B cell (primary cell): ENCODE results near the gene NFU1. TPM values are rescaled to one million over a fixed set of nuclear protein-coding genes. Genes with fewer than 3 reads are reported as not detected.

ENCODE experiments used
- ATAC-seq: fragments of 200-7000 bp; cut with Tn5 transposase; one replicate; pipeline ENCODE4 v1.10.0; 2021; ENCODE audit warnings: low read depth, mild to moderate bottlenecking, moderate number of reproducible peaks, moderate library complexity
- CTCF ChIA-PET: fragments of 350-600 bp; sonication (Branson Sonifier 250); formaldehyde crosslinking; loops from one replicate; lab custom pipeline; 2021; ENCODE audit warnings: antibody characterized with exemption, inconsistent platforms; lab: Charles Lee
- POLR2A ChIA-PET: fragments of 350-600 bp; sonication (Branson Sonifier 250); formaldehyde crosslinking; loops from one replicate; lab custom pipeline; 2021; ENCODE audit warnings: antibody characterized with exemption; lab: Charles Lee
- DNase-seq: peaks from one replicate; pipeline ENCODE4 v3.0.0; 2013
- H2AFZ ChIP-seq: 2 replicates; pipeline ENCODE4 v1.6.1; 2012; ENCODE audit warnings: mild to moderate bottlenecking, low read depth, low read length; ENCODE audit not compliant: insufficient read depth, poor library complexity, severe bottlenecking
- H3K27ac ChIP-seq, 2 donors: 1 replicate in 1 of 2; 2 replicates in 1 of 2; pipeline ENCODE4 v1.5.1; 2012 to 2013; ENCODE audit warnings: low read length in 2 of 2, mild to moderate bottlenecking in 2 of 2, moderate library complexity in 1 of 2
- H3K27me3 ChIP-seq, 4 experiments: fragments of 200-600 bp in 1 of 4; sonication (generic) in 1 of 4; replicated peaks in 1 of 4; 1 replicate in 2 of 4; 2 replicates in 2 of 4; pipeline versions ENCODE4 v1.6.1 to v1.7.0; 2013 to 2016; ENCODE audit warnings: low read length in 3 of 4, mild to moderate bottlenecking in 2 of 4, mixed read lengths in 1 of 4, moderate library complexity in 1 of 4; ENCODE audit not compliant: insufficient read depth in 4 of 4, control insufficient read depth in 3 of 4; ENCODE audit errors: control extremely low read depth in 1 of 4
- H3K36me3 ChIP-seq, 2 experiments: replicated peaks in 1 of 2; 1 replicate in 1 of 2; 2 replicates in 1 of 2; pipeline versions ENCODE4 v1.6.1 to v1.7.1; 2013; ENCODE audit warnings: low read length in 1 of 2; ENCODE audit not compliant: insufficient read depth in 2 of 2, control insufficient read depth in 1 of 2; ENCODE audit errors: control extremely low read depth in 1 of 2, extremely low read depth in 1 of 2
- H3K4me1 ChIP-seq, 2 donors: fragments of 200-600 bp in 1 of 2; sonication (generic) in 1 of 2; 1 replicate in 1 of 2; 2 replicates in 1 of 2; pipeline versions ENCODE4 v1.5.1 to v1.6.1; 2013 to 2017; ENCODE audit warnings: low read length in 2 of 2; ENCODE audit not compliant: control insufficient read depth in 2 of 2, insufficient read depth in 2 of 2
- H3K4me2 ChIP-seq: replicated peaks from 2 replicates; pipeline ENCODE3; 2012; ENCODE audit warnings: mild to moderate bottlenecking, low read depth, low read length; ENCODE audit not compliant: poor library complexity, severe bottlenecking
- H3K4me3 ChIP-seq, 5 experiments: fragments of 200-600 bp in 1 of 5; sonication (generic) in 1 of 5; 1 replicate in 3 of 5; 2 replicates in 2 of 5; pipeline versions ENCODE4 v1.5.1 to v1.7.0; 2011 to 2016; ENCODE audit warnings: low read length in 4 of 5, mild to moderate bottlenecking in 4 of 5, low read depth in 2 of 5, control low read depth in 1 of 5, moderate library complexity in 1 of 5; ENCODE audit not compliant: insufficient read depth in 1 of 5; ENCODE audit errors: control extremely low read depth in 1 of 5, extremely low read depth in 1 of 5
- H3K79me2 ChIP-seq: fragments of 200-600 bp; sonication (generic); one replicate; pipeline ENCODE4 v1.6.0; 2016; ENCODE audit warnings: low read length; ENCODE audit not compliant: control insufficient read depth, insufficient read depth
- H3K9ac ChIP-seq: fragments of 200-600 bp; sonication (generic); 2 replicates; pipeline ENCODE4 v1.6.1; 2017; ENCODE audit warnings: mild to moderate bottlenecking, low read length, moderate library complexity
- H3K9me3 ChIP-seq, 3 donors: one replicate each; pipeline versions ENCODE4 v1.6.1 to v1.7.1; 2013; ENCODE audit warnings: low read length in 2 of 3; ENCODE audit not compliant: control insufficient read depth in 2 of 3, insufficient read depth in 1 of 3; ENCODE audit errors: control extremely low read depth in 1 of 3
- H4K20me1 ChIP-seq: 2 replicates; pipeline ENCODE4 v1.6.0; 2012; ENCODE audit warnings: mild to moderate bottlenecking, low read length; ENCODE audit not compliant: insufficient read depth, control insufficient read depth, poor library complexity, severe bottlenecking
- H3K27ac Mint-ChIP-seq: one replicate; pipeline ENCODE4 v1.8.0; 2021; ENCODE audit warnings: mixed read lengths
- H3K27me3 Mint-ChIP-seq: one replicate; pipeline ENCODE4 v1.8.0; 2021; ENCODE audit warnings: mixed read lengths
- H3K4me1 Mint-ChIP-seq: one replicate; pipeline ENCODE4 v1.8.0; 2021; ENCODE audit warnings: mixed read lengths
- H3K4me3 Mint-ChIP-seq: one replicate; pipeline ENCODE4 v1.8.0; 2021; ENCODE audit warnings: mixed read lengths
- H3K9me3 Mint-ChIP-seq: one replicate; pipeline ENCODE4 v1.8.0; 2022; ENCODE audit warnings: mixed read lengths; ENCODE audit not compliant: insufficient read depth
- CTCF ChIP-seq: fragments of 200-600 bp; IDR thresholded peaks from one replicate; pipeline ENCODE4 v1.8.0; 2022; ENCODE audit warnings: antibody characterized with exemption, mild to moderate bottlenecking
- EZH2 ChIP-seq: IDR thresholded peaks from 2 replicates; pipeline ENCODE4 v1.6.1; 2012; ENCODE audit warnings: borderline replicate concordance, low read depth, mild to moderate bottlenecking, moderate library complexity, low read length; ENCODE audit not compliant: insufficient read depth, poor library complexity, severe bottlenecking
- WGBS: methylation state at CpG from one replicate; pipeline ENCODE4 v1.1.5; 2013; ENCODE audit warnings: missing lambda C conversion rate; ENCODE audit not compliant: insufficient coverage; 5-methylcytosine and 5-hydroxymethylcytosine counted together
- intact Hi-C: fragments of 100-400 bp; cut with micrococcal nuclease; formaldehyde crosslinking; loops from one replicate; pipeline ENCODE4 v1.10.0; 2022
- polyA plus RNA-seq: library from polyadenylated mRNA; depleted of rRNA; stranded (reverse); fragments of >200 nt; gene quantifications from 2 replicates; pipeline ENCODE4 v1.2.3, GENCODE V29; 2012
- total RNA-seq, 2 donors: library from RNA; stranded (reverse); fragments of 120-200 nt in 1 of 2; gene quantifications; 1 replicate in 1 of 2; 2 replicates in 1 of 2; pipeline versions ENCODE4 v1.2.3 to v1.2.4, GENCODE V29; 2013 to 2022

Gene NFU1
- total and polyA plus RNA-seq, 2 donors (not counting 1 experiment from before 2014, with no cell fraction given) = 19.2 to 40.6 TPM

DNA sequence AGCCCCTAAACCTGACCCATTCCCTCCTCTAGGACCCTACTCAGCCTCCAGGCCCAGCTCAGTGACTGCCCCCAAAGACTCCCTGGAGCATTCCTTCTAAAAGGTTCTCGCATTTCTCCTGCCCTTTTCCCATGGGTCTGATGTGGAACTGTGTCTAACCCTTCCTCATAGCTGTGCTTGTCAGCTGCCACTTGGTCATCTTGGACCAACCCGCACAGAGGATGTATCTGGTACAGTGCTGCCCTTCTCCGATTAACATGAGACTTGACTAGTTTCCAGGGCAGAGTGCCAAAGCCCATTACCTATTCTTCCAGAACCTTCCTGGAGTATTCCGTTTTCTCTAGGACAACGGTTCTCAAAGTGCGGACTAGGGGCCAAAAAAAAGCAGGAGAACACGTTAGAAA is 518 bp upstream of the NFU1 start:
- Histone ChIP-seq H3K27ac (peak overlapping the region; percentile 91 to 93), H3K4me3 (peak overlapping the region; percentile 63 to 92 (median 78)), H3K9me3 (peaks cover 0 to 8% (median 0%) of the 10 kb centered on the region in 3 donors), H3K36me3 (no peaks in the 10 kb centered on the region), H3K27me3 (no peaks in the 10 kb centered on the region), H4K20me1 (no peaks in the 10 kb centered on the region), H3K4me1 (peaks cover 27 to 33% of the 10 kb centered on the region in 2 donors), H2AFZ (peak overlapping the region; percentile 84), H3K4me2 (peak overlapping the region; percentile 75), H3K79me2 (peaks cover 25% of the 10 kb centered on the region), H3K9ac (peak overlapping the region; percentile 83)
- intact Hi-C loops = loop anchor here (1.0 to 10.0 kb wide), 6 partner anchors 50 to 865 kb away; partner anchors contain the start of genes AAK1, FAM136A and GFPT1
- CTCF ChIA-PET = interaction anchor here (0.7 to 2.4 kb wide), 8 partner anchors 9 to 287 kb away, joined by 3 to 25 read pairs (median 3); no protein-coding TSS in a partner anchor
- Mint-ChIP-seq H3K27me3 (no peaks in the 10 kb centered on the region), H3K4me1 (peaks cover 41% of the 10 kb centered on the region), H3K27ac (peak overlapping the region; percentile 99), H3K9me3 (no peaks in the 10 kb centered on the region), H3K4me3 (peak overlapping the region; percentile 97)
- POLR2A ChIA-PET = interaction anchor here (0.7 to 1.5 kb wide), 4 partner anchors 49 to 753 kb away, joined by 3 to 8 read pairs (median 3); partner anchors contain the start of genes AAK1 and C2orf42
- DNase-seq (no peak), ATAC-seq (no peak)
- TF ChIP-seq EZH2 (no peak), CTCF (no peak)
- WGBS = 68% methylated on average over 4 of the region's 7 CpGs

DNA sequence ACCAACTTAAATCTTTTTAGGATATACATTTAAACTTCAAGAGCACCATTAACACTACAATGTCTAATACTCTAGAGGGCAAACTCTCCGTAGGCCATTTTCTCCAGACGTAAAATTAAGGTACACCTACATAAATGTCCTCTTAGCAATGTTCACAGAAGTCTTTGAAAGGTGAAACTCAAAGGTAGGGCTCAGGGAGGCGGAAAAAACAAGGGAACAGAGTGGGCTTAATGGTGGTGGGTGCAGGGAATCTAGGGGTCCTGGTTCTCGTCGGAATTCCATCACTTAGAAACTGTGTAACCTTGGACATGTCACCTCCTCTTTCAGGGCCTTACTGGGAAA is 668 bp downstream of the NFU1 start:
- DNase-seq = no peak
- H3K4me2 ChIP-seq = peak overlapping the region; percentile 75
- intact Hi-C loops = loop anchor here (2.0 to 10.0 kb wide), 5 partner anchors 124 to 866 kb away; partner anchors contain the start of genes AAK1 and FAM136A
- no peak for ATAC-seq
- H3K27ac ChIP-seq = peak overlapping the region; percentile 91 to 93
- no peaks in the 10 kb centered on the region for H3K27me3 ChIP-seq
- H3K9me3 Mint-ChIP-seq = no peaks in the 10 kb centered on the region
- TF ChIP-seq EZH2 = no peak
- no peak for TF ChIP-seq CTCF
- 29% methylated on average over 1 of the region's 5 CpGs for WGBS
- peaks cover 27 to 33% of the 10 kb centered on the region in 2 donors for H3K4me1 ChIP-seq
- ChIA-PET POLR2A (interaction anchor here (0.7 to 1.5 kb wide), 5 partner anchors 30 to 969 kb away, joined by 3 to 8 read pairs (median 4); partner anchors contain the start of genes AAK1, APLF and FBXO48), CTCF (interaction anchor here (0.8 to 2.4 kb wide), 6 partner anchors 25 to 288 kb away, joined by 3 to 25 read pairs (median 4); no protein-coding TSS in a partner anchor)
- H3K4me1 Mint-ChIP-seq = peaks cover 41% of the 10 kb centered on the region
- peaks cover 25% of the 10 kb centered on the region for H3K79me2 ChIP-seq
- no peaks in the 10 kb centered on the region for H3K36me3 ChIP-seq
- peak overlapping the region; percentile 84 for H2AFZ ChIP-seq
- no peaks in the 10 kb centered on the region for H3K27me3 Mint-ChIP-seq
- H3K9me3 ChIP-seq = peaks cover 0 to 8% (median 0%) of the 10 kb centered on the region in 3 donors
- H3K9ac ChIP-seq = peak overlapping the region; percentile 83
- peak overlapping the region; percentile 97 for H3K4me3 Mint-ChIP-seq
- no peaks in the 10 kb centered on the region for H4K20me1 ChIP-seq
- H3K4me3 ChIP-seq = peak overlapping the region; percentile 67 to 92 (median 78)
- peak overlapping the region; percentile 99 for H3K27ac Mint-ChIP-seq
